ENCODE results near the gene TCN2. TPM values are rescaled to one million over a fixed set of nuclear protein-coding genes. Genes with fewer than 3 reads are reported as not detected.

The TCN2 gene
- total RNA-seq, 1 donor from 2014 or later = 22.3 TPM

- H3K27me3 Mint-ChIP-seq = no peaks in the 10 kb centered on the region
- H3K27ac Mint-ChIP-seq = no peak within 1 kb of the TSS
- H3K4me1 Mint-ChIP-seq (ENCODE audit: low read depth) = peaks cover 5% of the 10 kb centered on the region
- H3K9me3 Mint-ChIP-seq (ENCODE audit: low read depth) = no peaks in the 10 kb centered on the region
- H3K4me3 Mint-ChIP-seq (ENCODE audit: low read depth) = peak within 1 kb of the TSS; percentile 69
- TF ChIP-seq CTCF (IDR thresholded peaks at IDR 0.05; ENCODE audit: unreplicated experiment) = peak; percentile 33
- peaks cover 3% of the 10 kb centered on the region for H3K36me3 Mint-ChIP-seq (ENCODE audit: insufficient read depth)
- peak; percentile 83 for DNase-seq (ENCODE audit: low spot score, unreplicated experiment)
Measured at GRCh38 chr22:30635273-30636225, 28.6 kb downstream of the TCN2 start, which contains the start of gene SLC35E4. SLC35E4 (plus strand) TSS chr22:30635781; CDS start chr22:30636451, 670 bp downstream.

- peak overlapping the region; percentile 69 for H3K4me3 Mint-ChIP-seq (ENCODE audit: low read depth)
- H3K27me3 Mint-ChIP-seq = no peaks in the 10 kb centered on the region
- no peak for TF ChIP-seq CTCF (IDR thresholded peaks at IDR 0.05; ENCODE audit: unreplicated experiment)
- H3K36me3 Mint-ChIP-seq (ENCODE audit: insufficient read depth) = peaks cover 3% of the 10 kb centered on the region
- peaks cover 5% of the 10 kb centered on the region for H3K4me1 Mint-ChIP-seq (ENCODE audit: low read depth)
- H3K9me3 Mint-ChIP-seq (ENCODE audit: low read depth) = no peaks in the 10 kb centered on the region
- H3K27ac Mint-ChIP-seq = no peak overlapping the region
- no peak for DNase-seq (ENCODE audit: low spot score, unreplicated experiment)
Measured at GRCh38 chr22:30636226-30637077, 29.5 kb downstream of the TCN2 start.

GRCh38 chr22:30637701-30638114, 30.7 kb downstream of the TCN2 start:
- no peaks in the 10 kb centered on the region for H3K9me3 Mint-ChIP-seq (ENCODE audit: low read depth)
- H3K27ac Mint-ChIP-seq = no peak overlapping the region
- H3K4me3 Mint-ChIP-seq (ENCODE audit: low read depth) = no peak overlapping the region
- H3K27me3 Mint-ChIP-seq = no peaks in the 10 kb centered on the region
- H3K36me3 Mint-ChIP-seq (ENCODE audit: insufficient read depth) = peaks cover 3% of the 10 kb centered on the region
- no peak for DNase-seq (ENCODE audit: low spot score, unreplicated experiment)
- no peak for TF ChIP-seq CTCF (IDR thresholded peaks at IDR 0.05; ENCODE audit: unreplicated experiment)
- H3K4me1 Mint-ChIP-seq (ENCODE audit: low read depth) = peaks cover 5% of the 10 kb centered on the region

- H3K27me3 Mint-ChIP-seq = peaks cover 6% of the 10 kb centered on the region
- H3K9me3 Mint-ChIP-seq (ENCODE audit: low read depth) = no peaks in the 10 kb centered on the region
- TF ChIP-seq CTCF (IDR thresholded peaks at IDR 0.05; ENCODE audit: unreplicated experiment) = no peak
- no peak for DNase-seq (ENCODE audit: low spot score, unreplicated experiment)
- H3K4me3 Mint-ChIP-seq (ENCODE audit: low read depth) = no peak overlapping the region
- peaks cover 5% of the 10 kb centered on the region for H3K4me1 Mint-ChIP-seq (ENCODE audit: low read depth)
- peaks cover 3% of the 10 kb centered on the region for H3K36me3 Mint-ChIP-seq (ENCODE audit: insufficient read depth)
- no peak overlapping the region for H3K27ac Mint-ChIP-seq
Measured at GRCh38 chr22:30640361-30640760, 33.4 kb downstream of the TCN2 start.

GRCh38 chr22:30640839-30641430, 34.0 kb downstream of the TCN2 start:
- Mint-ChIP-seq H3K36me3 (ENCODE audit: insufficient read depth) (peaks cover 3% of the 10 kb centered on the region), H3K4me1 (ENCODE audit: low read depth) (peaks cover 4% of the 10 kb centered on the region), H3K27me3 (peaks cover 6% of the 10 kb centered on the region), H3K4me3 (ENCODE audit: low read depth) (no peak overlapping the region), H3K9me3 (ENCODE audit: low read depth) (no peaks in the 10 kb centered on the region), H3K27ac (no peak overlapping the region)
- no peak for DNase-seq (ENCODE audit: low spot score, unreplicated experiment)
- TF ChIP-seq CTCF (IDR thresholded peaks at IDR 0.05; ENCODE audit: unreplicated experiment) = no peak
